Hematopoietic multipotent progenitor cell treated with erythropoietin and hydrocortisone succinate and interleukin-3 and kit ligand, for 8 days (in vitro differentiated cells): ENCODE data around the gene OSBPL3.

Source experiments
- DNase-seq: peaks from one replicate; pipeline ENCODE4 v3.0.0-alpha.2; 2015

OSBPL3 gene

DNA sequence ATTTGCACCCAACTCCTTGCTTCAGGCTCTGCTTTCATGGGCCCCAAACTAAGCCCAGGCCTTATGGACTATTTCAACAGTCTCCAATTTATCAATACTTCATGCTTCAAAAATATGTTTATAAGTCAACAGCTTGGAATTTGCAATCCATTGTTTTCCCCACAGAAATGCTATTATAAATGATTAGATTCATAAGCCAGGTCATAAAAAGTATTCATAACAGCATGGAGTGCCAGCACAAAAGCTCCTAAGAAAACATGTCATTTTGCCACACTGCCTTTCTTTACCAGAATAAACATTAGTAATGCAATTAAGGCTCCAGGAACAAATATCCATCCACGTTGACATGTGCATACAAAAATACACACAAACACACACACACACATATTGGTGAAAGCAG lies 30.1 kb downstream of the OSBPL3 start:
- no peak for DNase-seq

- DNase-seq = no peak
Observed at GRCh38 chr7:24948739-24949138, 31.2 kb downstream of the OSBPL3 start.

DNA sequence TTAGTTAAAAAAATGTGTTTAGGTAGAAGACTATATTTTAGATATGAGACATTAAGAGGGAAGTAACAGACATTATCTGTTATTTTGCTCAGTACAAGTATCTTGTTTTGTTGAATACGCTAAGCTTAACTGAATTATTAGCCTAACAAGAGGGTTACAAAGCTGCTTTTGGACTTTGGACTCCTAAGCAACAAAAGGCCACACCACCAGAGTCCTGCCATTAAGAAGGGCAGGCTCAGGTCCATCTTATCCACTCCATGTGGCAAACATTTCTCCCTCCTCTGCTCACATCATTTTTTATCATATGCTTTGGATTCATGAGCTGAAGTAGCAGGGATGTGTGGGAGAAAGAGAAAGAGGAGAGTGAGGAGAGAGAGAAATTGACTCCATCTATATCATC lies 33.5 kb downstream of the OSBPL3 start:
- no peak for DNase-seq

GRCh38 chr7:24945899-24946298 lies 34.1 kb downstream of the OSBPL3 start:
- DNase-seq = no peak

GRCh38 chr7:24943096-24943948 lies 36.7 kb downstream of the OSBPL3 start:
- DNase-seq = no peak

DNA sequence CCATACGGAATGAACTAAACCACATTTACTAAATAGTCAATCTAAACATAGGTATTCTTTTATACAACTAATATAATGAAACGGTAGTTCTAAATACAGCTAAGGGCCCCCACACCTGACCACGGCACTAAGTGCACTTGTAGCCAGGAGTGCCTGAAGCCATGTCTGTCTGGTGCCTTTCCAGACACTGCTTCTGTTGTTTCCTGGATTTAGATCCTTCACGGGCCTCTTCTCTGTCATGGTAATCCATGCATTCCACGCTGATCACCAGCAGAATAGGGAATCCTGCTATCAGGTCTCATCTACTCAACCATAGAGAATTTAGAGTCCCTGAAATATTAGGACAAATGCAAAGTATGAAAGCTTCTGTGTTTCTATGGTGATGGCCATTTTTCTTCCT lies 37.8 kb downstream of the OSBPL3 start:
- DNase-seq = no peak

- DNase-seq = no peak
Observed at GRCh38 chr7:24939416-24939815, 40.6 kb downstream of the OSBPL3 start.

DNA sequence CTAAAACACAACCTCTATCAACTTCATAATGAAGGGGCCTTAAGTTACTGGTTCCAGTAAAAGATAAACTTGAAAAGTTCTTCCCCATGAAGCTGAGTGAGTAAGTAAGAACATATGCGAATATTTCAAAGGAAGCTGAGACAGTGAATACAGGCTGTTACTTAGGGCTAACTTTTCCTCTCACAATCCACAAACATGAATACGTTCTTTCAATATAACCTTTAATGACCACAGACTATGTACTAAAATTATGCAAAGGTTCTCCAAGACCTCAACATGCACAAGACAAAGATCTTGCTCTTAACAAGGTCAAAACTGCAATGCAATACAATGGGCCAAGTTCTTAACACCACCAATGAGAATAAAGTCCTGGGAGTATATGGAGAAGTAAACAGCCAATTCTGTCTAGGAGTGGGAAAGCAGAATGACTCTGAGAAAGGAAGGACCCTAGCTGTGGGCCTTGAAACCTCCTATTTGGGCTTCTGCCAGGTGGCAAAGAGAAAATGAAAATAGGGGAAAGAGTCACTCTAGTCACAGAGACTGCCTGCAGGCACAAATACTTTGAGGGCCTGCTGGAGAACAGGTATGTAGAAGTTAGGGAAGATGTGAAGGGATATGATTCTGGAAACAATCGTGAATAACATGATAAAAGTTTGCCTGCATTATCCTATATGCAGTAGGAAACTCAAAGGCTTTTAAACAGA lies 43.7 kb downstream of the OSBPL3 start:
- DNase-seq = peak; percentile 46

GRCh38 chr7:24933298-24933697 lies 46.7 kb downstream of the OSBPL3 start:
- DNase-seq = no peak

GRCh38 chr7:24932815-24933214 lies 47.2 kb downstream of the OSBPL3 start:
- DNase-seq = no peak

- no peak for DNase-seq
Observed at GRCh38 chr7:24932389-24932788, 47.6 kb downstream of the OSBPL3 start.

- no peak for DNase-seq
Observed at GRCh38 chr7:24931844-24932243, 48.1 kb downstream of the OSBPL3 start.

DNA sequence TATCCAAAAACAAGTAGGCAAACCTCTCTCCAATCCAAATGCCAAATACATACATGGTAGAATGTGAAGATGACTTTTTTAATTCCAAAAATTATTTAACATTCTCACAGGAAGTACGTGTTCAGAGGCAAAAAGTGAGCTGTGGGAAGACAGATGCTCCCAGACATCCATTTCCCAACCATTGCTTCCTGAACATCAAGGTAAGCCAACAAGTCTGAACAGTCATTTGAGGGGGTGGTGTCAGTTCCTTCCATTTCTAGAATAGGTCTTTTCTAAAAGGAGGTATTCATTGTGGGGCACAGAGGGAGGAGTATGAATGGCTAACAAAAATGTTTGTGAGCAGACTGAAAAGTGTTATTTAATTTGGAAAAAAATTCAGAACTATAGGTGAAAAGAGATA lies 49.1 kb downstream of the OSBPL3 start:
- DNase-seq = no peak

GRCh38 chr7:24926623-24927524 lies 53.1 kb downstream of the OSBPL3 start:
- no peak for DNase-seq

DNA sequence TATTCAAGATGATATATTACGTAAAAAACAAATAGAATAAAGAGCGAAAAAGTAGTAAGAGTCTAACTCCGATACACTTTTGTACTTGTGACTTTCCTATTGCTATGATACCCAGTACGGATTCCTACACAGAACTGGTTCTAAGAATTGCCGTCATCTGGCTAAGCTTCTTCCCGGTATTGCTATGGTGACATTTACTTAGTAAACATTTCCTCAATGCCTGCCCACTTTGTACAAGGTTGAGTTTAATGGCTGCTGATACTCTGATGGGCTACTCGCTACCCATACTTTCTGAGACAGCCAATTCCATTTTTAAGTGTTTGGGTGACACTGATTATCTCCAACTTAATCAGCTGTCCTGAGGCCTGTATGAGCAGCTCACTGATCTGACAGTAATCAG lies 55.6 kb downstream of the OSBPL3 start:
- DNase-seq = peak; percentile 60

DNA sequence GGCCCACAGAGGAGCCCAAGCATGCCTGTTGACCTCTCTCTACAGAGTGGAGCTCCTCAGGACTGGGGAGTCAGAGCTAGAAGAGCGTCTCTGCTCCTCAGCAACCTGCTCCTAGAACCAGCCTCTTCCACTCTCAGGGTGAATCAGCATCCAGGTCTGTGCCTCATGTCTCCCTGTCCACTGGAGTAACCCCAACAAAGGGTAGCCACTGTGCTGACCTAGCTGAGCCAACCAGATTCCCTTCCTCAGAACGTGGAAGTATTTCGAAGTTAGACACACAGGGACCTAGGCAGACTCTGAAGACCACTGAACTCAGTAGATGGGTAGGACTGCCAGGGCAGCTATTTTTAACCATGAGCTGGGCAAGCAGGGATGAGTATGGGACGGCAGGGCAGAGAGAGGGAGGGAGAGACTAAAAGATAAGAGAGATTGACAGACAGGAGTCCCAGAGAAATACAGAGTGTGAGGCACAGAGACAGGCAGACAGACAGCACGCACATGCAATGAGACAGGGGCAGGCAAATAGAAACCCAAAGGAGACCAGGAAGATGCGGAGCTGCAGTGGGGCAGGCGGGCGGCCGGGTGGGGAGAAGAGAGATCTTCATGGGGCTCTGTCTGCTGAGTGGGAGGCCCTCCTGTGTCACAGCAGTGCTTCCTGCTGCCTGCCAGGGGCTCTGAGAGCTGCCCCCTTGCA lies 56.7 kb downstream of the OSBPL3 start:
- peak; percentile 67 for DNase-seq

GRCh38 chr7:24922099-24922773 lies 57.7 kb downstream of the OSBPL3 start:
- no peak for DNase-seq

DNA sequence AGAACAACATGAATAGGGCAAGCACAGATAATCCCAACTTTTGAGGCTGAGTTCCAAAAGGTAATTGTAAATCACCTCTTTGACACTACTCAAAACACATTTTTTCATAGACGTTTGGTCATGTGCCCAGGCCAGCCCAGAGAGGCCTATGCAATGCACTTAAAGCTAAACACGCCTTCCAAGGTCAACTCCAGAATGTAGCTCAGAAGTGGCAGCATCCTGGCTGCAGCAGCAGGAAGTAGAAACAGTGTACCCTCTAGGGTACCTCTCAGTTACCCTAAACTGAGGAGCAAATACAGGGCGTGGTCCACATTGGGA lies 58.7 kb downstream of the OSBPL3 start:
- no peak for DNase-seq

GRCh38 chr7:24920451-24921361 lies 59.3 kb downstream of the OSBPL3 start:
- DNase-seq = peak; percentile 63

DNA sequence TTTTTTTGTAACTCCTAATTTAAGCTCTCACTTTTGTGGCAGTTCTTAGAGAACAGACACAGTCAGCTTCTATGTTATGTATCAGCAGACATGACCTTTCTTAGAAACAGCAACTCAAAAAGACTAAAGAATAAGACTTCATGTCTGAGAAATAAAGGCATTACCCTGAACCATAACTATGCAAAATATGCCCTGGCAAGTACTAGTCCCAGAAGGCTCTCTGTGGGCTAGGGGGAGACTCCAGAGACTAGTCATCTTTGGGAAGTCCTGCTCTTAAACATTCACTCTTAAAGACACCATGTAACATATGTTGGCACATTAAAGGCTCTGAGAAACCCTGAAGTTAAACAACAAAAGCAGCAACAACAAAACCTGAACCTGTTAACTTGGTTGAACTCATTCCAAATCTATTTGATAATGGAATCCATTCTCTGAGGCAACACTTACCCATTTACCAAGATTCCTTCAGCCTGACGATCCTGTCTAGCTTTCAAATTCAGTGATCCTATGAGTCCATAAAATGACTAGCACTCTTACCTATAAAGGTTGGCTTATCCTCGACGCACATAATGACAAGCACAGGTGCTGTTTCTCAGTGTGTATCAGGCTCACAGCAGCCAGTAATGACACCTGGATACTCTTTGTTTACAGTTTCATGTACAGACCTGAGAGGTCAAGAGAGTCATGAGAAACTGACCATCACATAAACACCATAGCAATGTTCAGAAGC lies 62.3 kb downstream of the OSBPL3 start:
- DNase-seq = no peak
